Natural killer cell (primary cell): ENCODE data around the gene SPRR1A. TPM values are rescaled to one million over a fixed set of nuclear protein-coding genes. Genes with fewer than 3 reads are reported as not detected.

Experiments
- ATAC-seq, 3 donors: fragments of 150-1000 bp in 2 of 3; fragments of 200-7000 bp in 1 of 3; cut with Tn5 transposase; 1 replicate in 1 of 3; 2 replicates in 2 of 3; pipeline ENCODE4 v1.10.0; 2021; ENCODE audit warnings: mild to moderate bottlenecking in 2 of 3, moderate library complexity in 2 of 3
- DNase-seq, 2 donors: peaks; one replicate each; pipeline versions ENCODE4 v3.0.0 to v3.0.0-alpha.2; 2013 to 2021; ENCODE audit warnings: mixed read lengths in 1 of 2
- H3K27ac ChIP-seq: one replicate; pipeline ENCODE4 v1.5.1; 2013; ENCODE audit warnings: mild to moderate bottlenecking, low read length
- H3K27me3 ChIP-seq: one replicate; pipeline ENCODE4 v1.6.1; 2013; ENCODE audit warnings: low read length; ENCODE audit not compliant: control insufficient read depth, insufficient read depth
- H3K36me3 ChIP-seq: one replicate; pipeline ENCODE4 v1.6.1; 2013; ENCODE audit warnings: low read length; ENCODE audit not compliant: control insufficient read depth, insufficient read depth
- H3K4me1 ChIP-seq: one replicate; pipeline ENCODE4 v1.6.1; 2013; ENCODE audit warnings: low read length; ENCODE audit not compliant: control insufficient read depth, insufficient read depth
- H3K4me3 ChIP-seq: one replicate; pipeline ENCODE4 v1.5.1; 2013; ENCODE audit warnings: low read length
- H3K9me3 ChIP-seq: one replicate; pipeline ENCODE4 v1.6.1; 2013; ENCODE audit warnings: low read length; ENCODE audit not compliant: control insufficient read depth, insufficient read depth
- H3K27ac Mint-ChIP-seq, 2 donors: one replicate each; pipeline ENCODE4 v1.8.0; 2022; ENCODE audit warnings: mild to moderate bottlenecking in 2 of 2, mixed read lengths in 2 of 2, moderate library complexity in 1 of 2
- H3K27me3 Mint-ChIP-seq, 2 donors: one replicate each; pipeline ENCODE4 v1.8.0; 2022; ENCODE audit warnings: low read depth in 2 of 2, mixed read lengths in 2 of 2
- H3K36me3 Mint-ChIP-seq: one replicate; pipeline ENCODE4 v1.8.0; 2022; ENCODE audit warnings: mixed read lengths
- H3K4me1 Mint-ChIP-seq, 2 donors: one replicate each; pipeline ENCODE4 v1.8.0; 2022; ENCODE audit warnings: mixed read lengths in 2 of 2
- H3K4me3 Mint-ChIP-seq: one replicate; pipeline ENCODE4 v1.8.0; 2022; ENCODE audit warnings: mild to moderate bottlenecking, moderate library complexity, mixed read lengths
- H3K9me3 Mint-ChIP-seq, 2 donors: one replicate each; pipeline ENCODE4 v1.8.0; 2022; ENCODE audit warnings: mixed read lengths in 2 of 2
- WGBS: methylation state at CpG from one replicate; pipeline ENCODE4 v1.1.7; 2013; ENCODE audit warnings: missing lambda C conversion rate; ENCODE audit not compliant: insufficient coverage; 5-methylcytosine and 5-hydroxymethylcytosine counted together
- intact Hi-C: fragments of 100-400 bp; cut with micrococcal nuclease; formaldehyde crosslinking; loops from one replicate; pipeline ENCODE4 v1.14.2; 2022
- total RNA-seq, 4 donors: library from RNA; stranded (reverse); fragments of 120-200 nt in 1 of 4; gene quantifications; one replicate each; pipeline versions ENCODE4 v1.2.3 to v1.2.4, GENCODE V29; 2013 to 2022
- TF ChIP-seq, protein P1 (sequence below): fragments of 200-600 bp; IDR thresholded peaks from one replicate; pipeline ENCODE4 v1.8.0; 2022; ENCODE audit warnings: antibody characterized with exemption

SPRR1A gene
- total RNA-seq, 3 donors from 2014 or later (not counting 1 experiment from before 2014, with no cell fraction given) = not detected

DNA sequence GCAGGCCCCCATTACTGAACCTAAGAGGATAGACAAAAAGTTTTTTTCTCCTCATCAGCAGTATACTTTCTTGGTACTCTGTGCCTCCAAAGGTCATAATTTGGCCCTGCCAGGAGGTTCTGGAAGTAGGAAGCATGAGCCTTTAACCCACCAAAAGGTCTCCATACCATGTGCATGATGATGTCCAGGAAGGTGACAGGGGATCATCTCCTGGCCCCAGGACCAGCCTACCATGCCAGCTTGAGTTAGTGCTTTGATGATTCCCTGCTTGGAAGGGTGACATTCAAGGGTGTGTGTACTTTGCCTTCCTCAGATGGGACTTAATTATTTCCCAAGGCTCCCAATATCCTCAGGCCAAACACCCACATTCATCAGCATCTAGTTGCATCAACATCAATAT is 6.3 kb upstream of the SPRR1A start:
- no peaks in the 10 kb centered on the region for H3K9me3 Mint-ChIP-seq
- Histone ChIP-seq H3K36me3 (no peaks in the 10 kb centered on the region), H3K27me3 (no peaks in the 10 kb centered on the region), H3K4me1 (no peaks in the 10 kb centered on the region), H3K4me3 (no peak overlapping the region), H3K9me3 (no peaks in the 10 kb centered on the region), H3K27ac (no peak overlapping the region)
- H3K36me3 Mint-ChIP-seq = no peaks in the 10 kb centered on the region
- DNase-seq = no peak
- intact Hi-C loops = no loop called here
- no peak overlapping the region for H3K27ac Mint-ChIP-seq
- TF ChIP-seq, protein P1, sequence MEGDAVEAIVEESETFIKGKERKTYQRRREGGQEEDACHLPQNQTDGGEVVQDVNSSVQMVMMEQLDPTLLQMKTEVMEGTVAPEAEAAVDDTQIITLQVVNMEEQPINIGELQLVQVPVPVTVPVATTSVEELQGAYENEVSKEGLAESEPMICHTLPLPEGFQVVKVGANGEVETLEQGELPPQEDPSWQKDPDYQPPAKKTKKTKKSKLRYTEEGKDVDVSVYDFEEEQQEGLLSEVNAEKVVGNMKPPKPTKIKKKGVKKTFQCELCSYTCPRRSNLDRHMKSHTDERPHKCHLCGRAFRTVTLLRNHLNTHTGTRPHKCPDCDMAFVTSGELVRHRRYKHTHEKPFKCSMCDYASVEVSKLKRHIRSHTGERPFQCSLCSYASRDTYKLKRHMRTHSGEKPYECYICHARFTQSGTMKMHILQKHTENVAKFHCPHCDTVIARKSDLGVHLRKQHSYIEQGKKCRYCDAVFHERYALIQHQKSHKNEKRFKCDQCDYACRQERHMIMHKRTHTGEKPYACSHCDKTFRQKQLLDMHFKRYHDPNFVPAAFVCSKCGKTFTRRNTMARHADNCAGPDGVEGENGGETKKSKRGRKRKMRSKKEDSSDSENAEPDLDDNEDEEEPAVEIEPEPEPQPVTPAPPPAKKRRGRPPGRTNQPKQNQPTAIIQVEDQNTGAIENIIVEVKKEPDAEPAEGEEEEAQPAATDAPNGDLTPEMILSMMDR = no peak
- H3K4me3 Mint-ChIP-seq = no peak overlapping the region
- H3K4me1 Mint-ChIP-seq = no peaks in the 10 kb centered on the region
- no peak for ATAC-seq
- peaks cover 8 to 47% of the 10 kb centered on the region in 2 donors for H3K27me3 Mint-ChIP-seq

DNA sequence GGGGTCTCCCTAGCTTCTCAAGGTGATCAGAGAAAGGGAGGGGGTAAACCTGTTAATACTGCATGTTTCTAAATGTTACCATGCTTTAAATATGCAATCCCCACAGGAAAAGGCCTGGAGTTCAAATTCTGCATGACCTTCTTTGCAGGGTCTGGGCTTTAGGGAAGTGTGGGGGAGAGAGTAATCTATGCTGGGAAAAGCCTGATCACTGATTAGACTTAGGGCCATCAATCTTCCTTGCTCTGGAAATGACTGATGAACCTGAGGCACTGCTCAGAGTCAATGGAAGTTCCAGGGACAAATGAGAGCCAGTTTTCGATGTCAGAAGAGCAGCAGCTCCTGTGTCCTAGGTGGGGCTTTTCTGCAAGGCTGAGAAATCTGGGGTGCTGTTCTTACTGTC is 3.2 kb upstream of the SPRR1A start:
- DNase-seq = no peak
- H3K9me3 ChIP-seq = no peaks in the 10 kb centered on the region
- no peak for ATAC-seq
- Mint-ChIP-seq H3K9me3 (no peaks in the 10 kb centered on the region), H3K4me1 (no peaks in the 10 kb centered on the region), H3K4me3 (no peak overlapping the region), H3K27me3 (peaks cover 15 to 34% of the 10 kb centered on the region in 2 donors), H3K27ac (no peak overlapping the region), H3K36me3 (no peaks in the 10 kb centered on the region)
- intact Hi-C loops = no loop called here
- H3K36me3 ChIP-seq = no peaks in the 10 kb centered on the region
- TF ChIP-seq, protein P1 = no peak
- WGBS = 94% methylated on average over 1 of the region's 1 CpG
- no peaks in the 10 kb centered on the region for H3K4me1 ChIP-seq
- H3K27ac ChIP-seq = no peak overlapping the region
- H3K4me3 ChIP-seq = no peak overlapping the region
- no peaks in the 10 kb centered on the region for H3K27me3 ChIP-seq

DNA sequence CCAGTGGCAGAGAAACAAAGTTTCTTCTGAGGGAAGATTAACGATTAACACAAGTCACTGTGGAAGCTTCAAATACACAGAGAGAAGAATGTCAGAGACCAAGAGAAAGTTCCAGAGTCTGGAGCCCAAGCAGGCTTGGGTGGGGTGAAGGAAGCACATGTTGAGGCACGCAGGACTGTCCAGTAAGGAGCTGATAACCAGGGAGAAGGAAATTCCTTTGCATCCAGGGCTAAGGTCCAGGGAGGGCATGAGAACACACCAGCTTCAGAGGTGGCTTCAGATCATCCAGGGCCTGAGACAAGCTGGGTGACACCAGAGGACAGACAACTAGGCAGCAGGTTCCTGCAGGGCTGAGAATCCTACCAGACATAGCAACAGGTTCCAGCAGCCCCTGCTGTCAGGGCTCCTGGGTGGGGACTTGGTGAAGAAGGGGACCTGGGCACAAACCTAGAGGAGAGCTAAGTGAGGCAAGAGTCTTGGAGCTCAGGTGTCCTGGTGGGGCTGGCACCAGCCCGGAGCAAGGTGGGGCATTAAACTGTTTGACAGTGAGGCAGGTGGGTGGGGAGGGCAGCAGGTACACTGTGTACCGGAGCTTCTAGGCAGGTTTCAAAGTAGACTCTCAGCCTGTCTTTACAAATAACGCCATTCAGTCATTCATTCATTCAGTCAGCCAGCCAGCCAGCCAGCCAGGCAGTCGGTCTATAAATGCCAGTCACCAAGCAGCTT is 2.6 kb upstream of the SPRR1A start:
- Histone ChIP-seq H3K36me3 (no peaks in the 10 kb centered on the region), H3K27ac (no peak overlapping the region), H3K9me3 (no peaks in the 10 kb centered on the region), H3K27me3 (no peaks in the 10 kb centered on the region), H3K4me3 (no peak overlapping the region), H3K4me1 (no peaks in the 10 kb centered on the region)
- no peaks in the 10 kb centered on the region for H3K4me1 Mint-ChIP-seq
- H3K36me3 Mint-ChIP-seq = no peaks in the 10 kb centered on the region
- H3K27ac Mint-ChIP-seq = no peak overlapping the region
- ATAC-seq (no peak), DNase-seq (no peak)
- intact Hi-C loops = no loop called here
- WGBS = 80% methylated on average over 6 of the region's 6 CpGs
- no peak overlapping the region for H3K4me3 Mint-ChIP-seq
- H3K9me3 Mint-ChIP-seq = no peaks in the 10 kb centered on the region
- TF ChIP-seq, protein P1 = no peak
- H3K27me3 Mint-ChIP-seq = peaks cover 15 to 34% of the 10 kb centered on the region in 2 donors

DNA sequence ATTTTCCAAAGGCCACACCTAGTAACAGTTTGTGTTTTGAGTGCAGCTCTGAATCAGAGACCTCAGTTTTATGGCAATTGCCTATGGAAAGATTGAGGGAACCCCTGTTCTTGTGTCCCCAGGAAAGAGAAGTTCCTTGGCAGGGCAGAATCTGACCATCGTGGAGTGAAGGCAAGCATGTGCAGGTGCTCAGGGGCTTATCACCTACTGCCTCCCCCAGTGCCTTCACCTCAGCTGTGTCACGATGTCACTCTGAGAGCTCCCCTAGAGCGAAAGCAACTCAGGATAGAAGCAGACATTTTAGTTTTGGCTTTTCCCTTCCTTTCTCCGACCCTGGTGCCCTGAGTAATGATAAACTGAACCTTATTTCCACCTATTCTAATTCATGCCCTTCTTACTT is 1.8 kb upstream of the SPRR1A start:
- Mint-ChIP-seq H3K4me3 (no peak overlapping the region), H3K9me3 (no peaks in the 10 kb centered on the region), H3K27me3 (peaks cover 19 to 34% of the 10 kb centered on the region in 2 donors), H3K27ac (no peak overlapping the region), H3K4me1 (no peaks in the 10 kb centered on the region), H3K36me3 (no peaks in the 10 kb centered on the region)
- Histone ChIP-seq H3K4me1 (no peaks in the 10 kb centered on the region), H3K27ac (no peak overlapping the region), H3K27me3 (no peaks in the 10 kb centered on the region), H3K36me3 (no peaks in the 10 kb centered on the region), H3K9me3 (no peaks in the 10 kb centered on the region), H3K4me3 (no peak overlapping the region)
- TF ChIP-seq, protein P1 = no peak
- no peak for ATAC-seq
- 84% methylated on average over 4 of the region's 4 CpGs for WGBS
- DNase-seq = no peak
- intact Hi-C loops = no loop called here
